Stimulated activated CD4-positive, alpha-beta T cell treated with anti-CD3 and anti-CD28 coated beads, Interleukin-4, amount 100 ng/mL, for 24 hours (primary cell): ENCODE results near the gene NUDT7.

Source experiments
- DNase-seq: peaks from one replicate; pipeline ENCODE4 v3.0.0-alpha.2; 2020

The NUDT7 gene

GRCh38 chr16:77782694-77783093, 60.4 kb downstream of the NUDT7 start:
- DNase-seq, result no peak

GRCh38 chr16:77784441-77785372, 62.4 kb downstream of the NUDT7 start:
- DNase-seq, result no peak

- DNase-seq, result no peak
Measured at GRCh38 chr16:77785373-77785764, 63.1 kb downstream of the NUDT7 start.

GRCh38 chr16:77786186-77786847, 64.0 kb downstream of the NUDT7 start:
- DNase-seq, result no peak

- DNase-seq, result no peak
Measured at GRCh38 chr16:77787452-77787851, 65.1 kb downstream of the NUDT7 start.

- DNase-seq, result peak; percentile 4
Measured at GRCh38 chr16:77788181-77789084, 66.1 kb downstream of the NUDT7 start, which contains the start of gene VAT1L. Gene VAT1L (plus strand): TSS chr16:77788564. CDS start chr16:77788683, 119 bp downstream.

GRCh38 chr16:77789085-77790008, 67.0 kb downstream of the NUDT7 start:
- no peak for DNase-seq

GRCh38 chr16:77790009-77790372, 67.7 kb downstream of the NUDT7 start:
- DNase-seq, result no peak

GRCh38 chr16:77790912-77791311, 68.6 kb downstream of the NUDT7 start:
- no peak for DNase-seq
